Bronchus fibroblast of lung (primary cell): ENCODE results near the gene POU6F1. TPM values are rescaled to one million over a fixed set of nuclear protein-coding genes. Genes with fewer than 3 reads are reported as not detected.

Experiments
- total RNA-seq: library from RNA; depleted of rRNA; stranded (reverse); fragments of >200 nt; gene quantifications from 2 replicates; pipeline ENCODE4 v1.2.3, GENCODE V29; 2015

The POU6F1 gene, protein sequence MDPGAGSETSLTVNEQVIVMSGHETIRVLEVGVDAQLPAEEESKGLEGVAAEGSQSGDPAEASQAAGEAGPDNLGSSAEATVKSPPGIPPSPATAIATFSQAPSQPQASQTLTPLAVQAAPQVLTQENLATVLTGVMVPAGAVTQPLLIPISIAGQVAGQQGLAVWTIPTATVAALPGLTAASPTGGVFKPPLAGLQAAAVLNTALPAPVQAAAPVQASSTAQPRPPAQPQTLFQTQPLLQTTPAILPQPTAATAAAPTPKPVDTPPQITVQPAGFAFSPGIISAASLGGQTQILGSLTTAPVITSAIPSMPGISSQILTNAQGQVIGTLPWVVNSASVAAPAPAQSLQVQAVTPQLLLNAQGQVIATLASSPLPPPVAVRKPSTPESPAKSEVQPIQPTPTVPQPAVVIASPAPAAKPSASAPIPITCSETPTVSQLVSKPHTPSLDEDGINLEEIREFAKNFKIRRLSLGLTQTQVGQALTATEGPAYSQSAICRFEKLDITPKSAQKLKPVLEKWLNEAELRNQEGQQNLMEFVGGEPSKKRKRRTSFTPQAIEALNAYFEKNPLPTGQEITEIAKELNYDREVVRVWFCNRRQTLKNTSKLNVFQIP
- 4.7 and 6.4 TPM in 2 replicates for total RNA-seq

DNA sequence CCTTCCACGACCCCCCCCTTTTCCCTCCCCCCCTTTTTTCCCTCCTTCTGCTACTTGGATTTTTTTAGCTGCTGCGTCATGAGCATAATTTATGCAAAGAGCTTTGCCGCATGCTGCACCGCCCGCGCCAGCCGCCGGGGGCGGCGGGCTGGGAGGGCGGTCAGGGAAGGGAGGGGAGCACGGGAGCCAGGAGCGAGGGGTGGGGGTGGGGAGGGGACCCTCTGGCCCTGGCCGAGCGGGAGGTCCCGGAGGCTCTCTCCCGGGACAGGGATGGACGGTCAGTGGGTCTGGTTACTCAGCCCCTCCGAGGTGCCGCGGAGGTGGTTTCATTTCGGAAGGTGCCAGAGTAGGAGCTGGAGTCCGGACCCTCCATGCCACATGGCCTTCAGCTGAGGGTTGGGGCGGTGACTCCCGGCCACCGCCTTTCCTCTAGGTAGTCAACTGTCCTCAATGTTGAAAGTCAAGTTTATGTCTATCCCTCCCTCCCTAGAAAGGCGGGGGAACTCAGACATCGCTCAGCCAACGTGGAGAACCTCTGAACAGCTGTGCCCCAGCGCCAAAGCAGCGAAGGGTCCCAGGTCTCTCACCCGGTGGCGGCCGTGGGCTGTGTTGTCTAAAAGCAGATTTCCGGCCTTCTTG is at the start of gene POU6F1:
POU6F1 (minus strand) TSS at position 95 of the 639 bp plus-strand sequence. CDS start 11,226 bp downstream, outside the sequence.

DNA sequence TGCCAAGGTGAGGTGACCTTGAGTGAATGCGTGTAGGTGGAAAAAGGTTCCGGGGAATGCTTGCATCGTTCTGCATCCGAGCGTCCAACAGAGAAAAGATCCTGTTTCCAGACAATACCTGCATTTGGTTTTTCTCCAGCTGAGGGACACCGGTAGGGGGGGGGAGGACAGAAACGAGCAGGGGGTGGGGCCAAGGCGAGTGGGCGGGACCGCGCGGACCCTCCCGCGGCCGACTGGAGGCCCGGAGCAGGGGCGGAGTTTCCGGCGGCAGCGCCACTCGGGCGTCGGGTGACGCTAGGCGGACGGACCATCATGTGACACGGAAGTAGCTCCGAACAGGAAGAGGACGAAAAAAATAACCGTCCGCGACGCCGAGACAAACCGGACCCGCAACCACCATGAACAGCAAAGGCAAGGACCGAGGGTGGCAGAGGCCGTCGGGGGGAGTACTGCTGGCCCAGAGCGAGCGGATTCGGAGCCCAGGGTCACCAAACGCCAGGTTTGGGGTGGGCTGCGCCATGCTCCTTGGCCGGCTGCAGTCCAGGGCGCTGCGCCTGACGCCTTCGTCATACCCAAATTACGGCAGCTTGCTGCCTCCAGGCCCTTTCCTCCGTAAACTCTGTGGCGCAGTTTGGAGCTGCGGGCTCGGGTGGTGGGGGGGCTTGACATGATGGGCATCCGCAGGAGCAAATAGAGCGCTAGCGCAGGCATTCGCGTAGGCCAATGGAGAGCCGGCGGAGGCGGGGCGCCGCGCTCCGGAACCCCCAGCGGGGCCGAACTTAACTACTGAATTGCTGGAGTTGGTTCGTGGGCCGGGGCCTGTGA is 20.9 kb upstream of the POU6F1 start, which contains the start of gene DAZAP2:
DAZAP2 (plus strand) TSS at position 317 of the 825 bp plus-strand sequence; CDS start at position 399, 82 bp downstream.

DNA sequence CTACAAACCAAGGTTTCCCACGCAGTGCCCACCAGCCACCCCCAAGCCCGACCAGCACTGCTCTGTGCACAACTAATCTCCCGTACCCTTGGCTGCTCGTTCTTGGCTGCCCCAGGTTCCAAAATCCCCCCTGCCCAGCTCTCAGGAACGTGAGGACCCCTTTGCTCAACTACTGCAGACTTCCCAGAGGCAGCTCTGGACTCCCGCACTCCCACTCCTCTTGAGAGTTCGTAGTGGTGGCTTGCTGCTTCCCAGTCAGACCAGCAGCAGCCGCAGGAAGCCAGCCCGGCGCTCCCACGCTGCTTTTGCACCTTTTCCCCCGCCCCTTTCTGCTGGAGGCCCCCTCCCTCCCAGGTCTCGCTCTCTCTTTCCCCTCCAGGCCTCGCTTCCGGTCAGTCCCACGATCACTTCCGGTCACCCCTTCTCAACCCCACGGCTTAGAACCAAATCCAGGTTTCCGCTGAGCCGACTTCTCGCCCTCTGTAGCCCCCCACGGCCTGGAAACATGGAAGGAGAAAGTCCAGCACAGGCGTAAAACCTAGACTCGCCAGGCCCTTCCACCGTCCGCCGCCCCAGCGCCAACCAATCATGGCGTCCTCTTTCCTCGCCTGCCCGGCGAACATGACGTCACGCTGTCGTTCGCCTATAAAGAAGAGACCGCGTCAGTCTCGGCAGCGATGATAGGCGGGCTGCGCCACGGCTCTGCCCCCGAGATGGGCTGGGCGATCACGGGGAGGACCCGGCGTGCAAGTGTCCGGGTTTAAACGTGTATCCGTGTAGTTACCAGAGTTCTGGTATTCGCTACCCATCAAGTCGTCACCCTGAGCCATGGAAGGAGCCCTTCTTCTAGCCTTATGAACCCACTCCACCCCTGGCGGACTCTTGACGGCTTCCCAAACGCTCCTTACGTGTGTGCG is 45.1 kb downstream of the POU6F1 start, which contains the start of gene TFCP2:
TFCP2 (minus strand) TSS at position 621 of the 917 bp plus-strand sequence. CDS start 713 bp downstream, outside the sequence.

Other genes with a start within 250 kb of the POU6F1 start
- 18.3 and 19.0 TPM in 2 replicates for gene SLC11A2, start 191.7 kb downstream of the POU6F1 start, total RNA-seq
- 24.7 and 28.1 TPM in 2 replicates for gene LETMD1, start 169.7 kb downstream of the POU6F1 start, total RNA-seq
- 12.6 and 15.0 TPM in 2 replicates for gene CSRNP2, start 134.5 kb downstream of the POU6F1 start, total RNA-seq
- gene TFCP2, start 44.9 kb downstream of the POU6F1 start, total RNA-seq: 7.6 and 8.5 TPM in 2 replicates
- 184 and 196 TPM in 2 replicates for gene DAZAP2, start 20.8 kb upstream of the POU6F1 start, total RNA-seq
- gene SMAGP, start 52.4 kb upstream of the POU6F1 start, total RNA-seq: 23.2 and 30.5 TPM in 2 replicates
- not detected in 2 replicates for gene BIN2, start 106.1 kb upstream of the POU6F1 start, total RNA-seq
- not detected in 2 replicates for gene CELA1, start 128.6 kb upstream of the POU6F1 start, total RNA-seq
- 39.4 and 60.4 TPM in 2 replicates for gene GALNT6, start 173.3 kb upstream of the POU6F1 start, total RNA-seq
- gene SLC4A8, start 206.8 kb upstream of the POU6F1 start, total RNA-seq: 2.1 and 3.0 TPM in 2 replicates